NCI-H1694 treated with DMSO at 0.1 percent for 48 hours (cell line): ENCODE data around the gene RPL15.
"Not testable (repeated sequence)": the region's sequence is repeated elsewhere in the genome, so short reads cannot be mapped to it uniquely, and the experiment has no call there.

Source experiments
- DNase-seq: peaks from one replicate; lab custom pipeline; 2025; lab: John Stamatoyannopoulos, UW

Gene RPL15

GRCh38 chr3:23889950-23890349 is 27.0 kb upstream of the RPL15 start:
- no peak for DNase-seq

- no peak for DNase-seq
These were observed 22.5 kb upstream of the RPL15 start for GRCh38 chr3:23894254-23895061.

DNA sequence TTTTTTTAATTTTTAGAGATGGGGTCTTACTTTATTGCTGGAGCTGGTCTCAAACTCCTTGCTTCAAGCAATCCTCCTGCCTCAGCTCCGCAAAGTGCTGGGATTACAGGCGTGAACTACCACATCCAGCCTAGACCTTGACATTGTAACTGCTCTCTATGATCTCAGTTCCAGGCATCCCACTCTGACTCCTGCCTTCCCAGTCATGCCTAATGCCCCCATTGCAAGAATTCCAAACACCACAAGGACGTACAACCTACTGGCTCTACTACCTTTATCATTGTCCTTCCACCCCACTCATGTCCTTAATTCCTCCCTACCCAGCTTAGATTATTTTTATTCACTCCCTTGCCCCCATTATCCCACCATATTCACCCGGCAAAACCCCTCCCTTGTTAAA is 21.8 kb upstream of the RPL15 start:
- DNase-seq = no peak

- DNase-seq = no peak
These were observed 16.2 kb upstream of the RPL15 start for GRCh38 chr3:23900744-23901143.

GRCh38 chr3:23904545-23904944 is 12.4 kb upstream of the RPL15 start:
- DNase-seq = no peak

DNA sequence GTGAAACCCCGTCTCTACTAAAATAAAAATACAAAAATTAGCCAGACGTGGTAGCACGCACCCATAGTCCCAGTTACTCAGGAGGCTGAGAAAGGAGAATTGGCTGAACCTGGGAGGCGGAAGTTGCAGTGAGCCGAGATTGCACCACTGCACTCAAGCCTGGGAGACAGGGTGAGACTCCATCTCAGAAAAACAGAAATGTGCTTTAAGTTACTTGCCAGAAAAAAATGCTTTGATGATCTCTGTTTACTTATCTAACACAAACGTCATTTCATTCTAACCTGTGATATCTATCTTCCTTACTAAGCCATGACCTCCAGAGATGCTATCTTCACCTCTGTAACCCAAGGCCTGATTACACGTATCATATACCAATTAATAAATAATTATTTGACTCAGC is 7.6 kb upstream of the RPL15 start:
- DNase-seq = no peak

DNA sequence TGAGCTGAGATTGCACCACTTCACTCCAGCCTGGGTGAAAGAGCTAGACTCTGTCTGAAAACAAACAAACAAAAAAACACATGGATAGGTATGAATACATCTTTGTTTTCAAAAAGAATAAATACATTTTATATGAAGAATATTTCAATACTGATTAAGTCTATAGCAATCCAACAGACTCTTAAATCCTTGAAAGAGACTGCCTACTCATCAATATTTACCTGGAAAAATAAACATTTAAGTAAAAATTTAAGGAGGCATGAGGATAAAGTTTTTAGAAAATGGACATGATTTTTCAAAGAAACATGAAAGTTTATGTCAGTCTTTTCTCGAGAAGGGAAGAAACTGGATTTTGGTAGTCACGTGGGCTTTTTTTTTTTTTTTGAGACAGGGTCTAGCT is 5.5 kb upstream of the RPL15 start:
- DNase-seq = no peak

- DNase-seq = not testable (repeated sequence)
These were observed 4.6 kb upstream of the RPL15 start for GRCh38 chr3:23912335-23912734.

DNA sequence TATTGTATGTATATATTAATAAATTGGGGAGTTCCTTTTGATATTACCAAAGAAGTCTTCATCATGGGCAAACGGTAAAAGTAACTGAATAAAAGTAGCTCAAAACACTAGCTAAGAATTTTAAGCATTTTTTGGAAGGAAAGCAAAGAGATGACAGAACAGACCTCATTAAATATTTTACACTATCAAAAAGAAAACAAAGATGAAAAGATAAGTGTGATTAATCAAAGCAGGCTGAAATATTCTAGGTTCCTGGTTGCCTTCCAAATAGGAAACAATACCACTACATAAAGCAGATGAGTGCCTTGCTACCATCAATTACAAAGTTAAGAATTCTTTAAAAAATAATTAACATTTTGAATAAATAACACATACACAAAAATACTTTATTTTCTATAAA is 3.8 kb upstream of the RPL15 start:
- DNase-seq = no peak

DNA sequence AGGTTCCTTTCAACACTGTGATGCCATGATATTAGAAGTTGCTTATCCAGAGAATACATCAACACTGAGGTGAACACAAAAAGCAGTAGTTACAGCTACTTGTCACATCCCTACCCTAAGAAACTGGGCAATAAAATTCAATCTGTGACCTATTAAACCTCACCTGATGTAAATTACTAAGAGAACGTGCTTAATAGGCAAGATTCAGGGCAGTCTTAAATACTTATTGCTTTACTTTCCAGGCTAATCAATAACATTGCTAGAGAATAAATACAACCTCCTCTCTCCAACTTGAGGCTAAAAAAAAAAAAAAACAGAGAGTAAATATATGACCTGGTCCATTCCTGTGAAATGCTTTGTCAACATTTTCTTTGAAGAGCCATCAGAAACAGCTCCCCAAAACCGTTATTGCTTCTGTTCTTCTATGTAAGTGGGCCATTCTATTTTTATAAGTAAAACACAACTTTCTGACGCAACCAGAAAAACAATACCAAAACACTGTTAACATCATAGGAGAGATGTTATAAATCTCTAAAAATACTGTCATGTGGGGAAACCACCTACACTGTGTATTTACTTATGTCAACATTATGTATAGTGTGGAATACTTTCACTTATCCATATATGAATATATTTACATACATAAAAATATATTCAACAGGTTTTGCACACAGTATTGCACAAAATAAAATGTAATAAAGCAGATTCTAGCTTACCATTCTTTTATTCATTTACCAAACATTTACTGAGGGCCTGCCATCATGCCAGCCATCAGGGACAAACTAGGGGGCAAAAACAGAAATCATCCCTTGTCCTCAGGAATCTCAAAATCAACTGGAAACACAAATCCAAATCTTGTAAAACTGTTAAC is 2.8 kb upstream of the RPL15 start:
- no peak for DNase-seq

GRCh38 chr3:23915537-23916108 is 1.3 kb upstream of the RPL15 start:
- no peak for DNase-seq

DNA sequence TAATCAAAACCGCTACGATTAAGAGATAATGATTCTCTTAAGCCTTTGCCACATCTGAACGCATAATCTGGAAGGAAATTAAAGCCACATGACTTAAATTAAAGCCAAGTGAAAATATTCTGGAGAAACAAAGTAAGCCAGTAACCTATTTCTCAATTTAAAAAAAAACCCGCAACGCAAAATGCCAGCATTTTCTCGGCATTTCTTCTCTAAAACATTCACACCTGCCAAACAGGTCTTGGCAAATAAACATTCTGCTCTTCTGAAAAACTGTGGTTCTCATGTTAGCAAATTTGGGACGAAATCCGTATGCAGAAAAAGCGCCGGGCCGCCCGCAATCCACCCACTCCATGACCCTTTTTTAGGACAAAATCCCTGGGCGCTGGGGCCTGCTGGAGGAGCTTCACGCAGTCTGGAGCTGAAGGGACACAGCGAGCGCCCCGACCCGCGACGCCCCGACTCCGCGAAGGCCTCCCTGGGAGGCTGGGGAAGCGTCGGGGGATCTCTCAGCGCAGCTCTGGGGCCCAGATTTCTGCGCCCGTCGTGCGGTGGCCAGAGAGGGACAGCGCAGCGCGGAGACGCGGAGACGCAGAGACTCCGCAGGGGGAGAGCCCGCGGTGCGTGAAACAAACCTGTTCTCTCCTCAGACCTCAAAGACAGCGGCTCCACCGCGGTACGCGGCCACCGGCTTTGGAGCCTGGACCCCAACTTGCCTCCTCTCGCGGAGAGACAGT is 613 bp upstream of the RPL15 start:
- no peak for DNase-seq

- DNase-seq = not testable (repeated sequence)
These were observed 859 bp downstream of the RPL15 start for GRCh38 chr3:23917679-23918303.

- not testable (repeated sequence) for DNase-seq
These were observed 1.4 kb downstream of the RPL15 start for GRCh38 chr3:23918331-23918730.

DNA sequence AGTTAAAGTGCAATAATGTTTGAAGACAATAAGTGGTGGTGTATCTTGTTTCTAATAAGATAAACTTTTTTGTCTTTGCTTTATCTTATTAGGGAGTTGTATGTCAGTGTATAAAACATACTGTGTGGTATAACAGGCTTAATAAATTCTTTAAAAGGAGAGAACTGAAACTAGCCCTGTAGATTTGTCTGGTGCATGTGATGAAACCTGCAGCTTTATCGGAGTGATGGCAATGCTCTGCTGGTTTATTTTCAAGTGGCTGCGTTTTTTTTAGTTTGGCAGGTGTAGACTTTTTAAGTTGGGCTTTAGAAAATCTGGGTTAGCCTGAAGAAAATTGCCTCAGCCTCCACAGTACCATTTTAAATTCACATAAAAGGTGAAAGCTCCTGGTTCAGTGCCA is 2.7 kb downstream of the RPL15 start:
- DNase-seq = no peak

DNA sequence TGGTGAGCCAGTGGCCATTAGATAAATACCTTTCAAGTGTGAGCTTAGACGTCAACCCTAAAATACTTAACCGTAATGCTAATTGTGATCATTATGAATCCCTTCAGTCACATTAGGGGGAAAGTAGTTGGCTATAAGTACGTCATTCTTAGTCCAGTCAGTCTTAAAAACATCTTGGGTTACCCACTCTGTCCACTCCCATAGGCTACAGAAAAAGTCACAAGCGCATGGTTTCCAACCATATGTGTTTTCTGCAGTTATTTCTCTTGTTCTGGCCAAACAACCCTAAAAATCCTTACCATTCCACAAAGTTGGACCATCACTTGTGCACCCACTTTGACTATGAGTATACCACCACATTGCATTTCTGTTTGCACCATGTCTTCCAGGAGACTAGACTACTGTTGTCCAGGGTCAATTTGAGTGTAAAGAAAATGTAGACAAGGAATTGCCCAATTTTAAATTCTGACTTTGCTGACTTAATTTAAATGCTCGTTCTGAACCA is 3.3 kb downstream of the RPL15 start:
- DNase-seq = no peak

- no peak for DNase-seq
These were observed 4.2 kb downstream of the RPL15 start for GRCh38 chr3:23921052-23921511.

DNA sequence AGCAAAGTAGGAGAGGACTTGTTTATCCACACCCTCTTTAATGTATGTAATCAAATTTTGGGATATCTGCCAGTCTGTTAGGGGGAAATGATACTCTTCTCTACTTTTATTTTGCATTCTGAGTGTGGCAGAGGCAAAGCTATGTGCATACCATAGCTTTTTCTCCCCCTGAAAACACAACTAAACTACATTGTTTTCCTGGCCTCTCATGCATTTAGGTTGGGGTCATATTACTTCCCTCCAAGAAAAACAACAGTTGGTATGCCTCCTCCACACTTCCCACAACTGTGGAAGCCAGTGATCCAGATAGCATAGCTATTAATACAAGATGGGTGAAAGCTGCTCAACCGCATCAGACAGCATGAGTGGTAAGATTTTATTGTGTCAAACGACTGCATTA is 6.9 kb downstream of the RPL15 start:
- DNase-seq = no peak

GRCh38 chr3:23926246-23926645 is 9.3 kb downstream of the RPL15 start:
- no peak for DNase-seq

- no peak for DNase-seq
These were observed 9.8 kb downstream of the RPL15 start for GRCh38 chr3:23926736-23927135.

DNA sequence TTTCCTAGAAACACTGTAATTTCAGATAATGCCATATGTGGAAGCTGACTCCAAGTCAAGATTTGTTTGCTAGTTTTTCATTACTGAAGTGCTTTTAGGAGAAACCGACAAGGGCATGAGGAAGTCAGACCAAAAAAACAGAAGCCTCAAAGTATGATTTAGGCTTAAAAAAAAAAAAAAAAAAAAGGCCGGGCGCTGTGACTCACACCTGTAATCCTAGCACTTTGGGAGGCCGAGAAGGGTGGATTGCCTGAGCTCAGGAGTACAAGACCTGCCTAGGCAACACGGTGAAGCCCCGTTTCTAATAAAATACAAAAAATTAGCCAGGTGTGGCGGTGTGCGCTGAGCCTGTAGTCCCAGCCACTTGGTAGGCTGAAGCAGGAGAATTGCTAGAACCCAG is 11.6 kb downstream of the RPL15 start:
- no peak for DNase-seq
